Endodermal cell (in vitro differentiated cells): ENCODE measurements around the gene ERMAP. TPM values are rescaled to one million over a fixed set of nuclear protein-coding genes. Genes with fewer than 3 reads are reported as not detected.
A peak's percentile ranks its signal among the peaks of the same experiment; 100 is the strongest.

Experiments
- DNase-seq: peaks from one replicate; pipeline ENCODE4 v3.0.0-alpha.2; 2017
- H3K27ac ChIP-seq: 2 replicates; pipeline ENCODE4 v1.5.1; 2013; ENCODE audit warnings: mild to moderate bottlenecking, low read depth, low read length, moderate library complexity
- H3K27me3 ChIP-seq: 2 replicates; pipeline ENCODE4 v1.6.1; 2013; ENCODE audit warnings: mild to moderate bottlenecking, low read length, moderate library complexity; ENCODE audit not compliant: insufficient read depth, control insufficient read depth, poor library complexity, severe bottlenecking
- H3K36me3 ChIP-seq: 2 replicates; pipeline ENCODE4 v1.7.0; 2013; ENCODE audit warnings: mild to moderate bottlenecking, low read length, moderate library complexity; ENCODE audit not compliant: control insufficient read depth, insufficient read depth
- H3K4me1 ChIP-seq: one replicate; pipeline ENCODE4 v1.7.0; 2013; ENCODE audit warnings: low read length; ENCODE audit not compliant: control insufficient read depth, insufficient read depth
- H3K4me3 ChIP-seq: 2 replicates; pipeline ENCODE4 v1.5.1; 2013; ENCODE audit warnings: mild to moderate bottlenecking, low read length, moderate library complexity
- H3K9ac ChIP-seq: 2 replicates; pipeline ENCODE4 v1.6.1; 2013; ENCODE audit warnings: mild to moderate bottlenecking, low read length, moderate library complexity; ENCODE audit not compliant: poor library complexity, severe bottlenecking; ENCODE audit errors: extremely low read depth
- H3K9me3 ChIP-seq: 2 replicates; pipeline ENCODE4 v1.6.1; 2013; ENCODE audit warnings: mild to moderate bottlenecking, low read length, moderate library complexity; ENCODE audit not compliant: control insufficient read depth
- H3K27ac Mint-ChIP-seq: 2 replicates; pipeline ENCODE4 v1.8.0; 2020; ENCODE audit warnings: mixed read lengths
- H3K27me3 Mint-ChIP-seq: 2 replicates; pipeline ENCODE4 v1.8.0; 2021; ENCODE audit warnings: mild to moderate bottlenecking, mixed read lengths; ENCODE audit not compliant: insufficient read depth
- H3K36me3 Mint-ChIP-seq: 2 replicates; pipeline ENCODE4 v1.8.0; 2020; ENCODE audit warnings: low read depth, mixed read lengths
- H3K4me1 Mint-ChIP-seq: 2 replicates; pipeline ENCODE4 v1.8.0; 2020; ENCODE audit warnings: mixed read lengths
- H3K4me3 Mint-ChIP-seq: 2 replicates; pipeline ENCODE4 v1.8.0; 2020; ENCODE audit warnings: mild to moderate bottlenecking, moderate library complexity, mixed read lengths
- H3K9me3 Mint-ChIP-seq: 2 replicates; pipeline ENCODE4 v1.8.0; 2020; ENCODE audit warnings: mild to moderate bottlenecking, mixed read lengths
- WGBS, 2 experiments: methylation state at CpG; one replicate each; pipeline versions ENCODE4 v1.1.5 to v1.1.7; 2013; ENCODE audit warnings: missing lambda C conversion rate in 2 of 2, mixed read lengths in 1 of 2; ENCODE audit not compliant: insufficient coverage in 1 of 2, insufficient read length in 1 of 2; 5-methylcytosine and 5-hydroxymethylcytosine counted together
- total RNA-seq, 2 donors: library from RNA; stranded (reverse); fragmentation: NEBNext Ultra II Directional in 1 of 2; extraction: Animal tissue kit (Norgen Biotek cat#: 25700) in 1 of 2; gene quantifications; 2 replicates in 1 of 2; 3 replicates in 1 of 2; pipeline ENCODE4 v1.2.1, GENCODE V29; 2021
- TF ChIP-seq, protein P1 (sequence below): fragments of 200-600 bp; sonication (generic); conservative IDR thresholded peaks from 2 replicates; pipeline ENCODE4 v1.5.0; 2021; ENCODE audit warnings: antibody characterized with exemption, mild to moderate bottlenecking

Gene ERMAP
- total RNA-seq, 2 donors from 2014 or later, result 5.1 to 5.7 TPM

GRCh38 chr1:42820813-42821212, 3.9 kb downstream of the ERMAP start:
- H3K27me3 ChIP-seq, result no peaks in the 10 kb centered on the region
- Mint-ChIP-seq H3K36me3 (peaks cover 3% of the 10 kb centered on the region), H3K4me3 (no peak overlapping the region), H3K27me3 (no peaks in the 10 kb centered on the region), H3K27ac (peak overlapping the region; percentile 12), H3K4me1 (peaks cover 24% of the 10 kb centered on the region), H3K9me3 (no peaks in the 10 kb centered on the region)
- TF ChIP-seq, protein P1, sequence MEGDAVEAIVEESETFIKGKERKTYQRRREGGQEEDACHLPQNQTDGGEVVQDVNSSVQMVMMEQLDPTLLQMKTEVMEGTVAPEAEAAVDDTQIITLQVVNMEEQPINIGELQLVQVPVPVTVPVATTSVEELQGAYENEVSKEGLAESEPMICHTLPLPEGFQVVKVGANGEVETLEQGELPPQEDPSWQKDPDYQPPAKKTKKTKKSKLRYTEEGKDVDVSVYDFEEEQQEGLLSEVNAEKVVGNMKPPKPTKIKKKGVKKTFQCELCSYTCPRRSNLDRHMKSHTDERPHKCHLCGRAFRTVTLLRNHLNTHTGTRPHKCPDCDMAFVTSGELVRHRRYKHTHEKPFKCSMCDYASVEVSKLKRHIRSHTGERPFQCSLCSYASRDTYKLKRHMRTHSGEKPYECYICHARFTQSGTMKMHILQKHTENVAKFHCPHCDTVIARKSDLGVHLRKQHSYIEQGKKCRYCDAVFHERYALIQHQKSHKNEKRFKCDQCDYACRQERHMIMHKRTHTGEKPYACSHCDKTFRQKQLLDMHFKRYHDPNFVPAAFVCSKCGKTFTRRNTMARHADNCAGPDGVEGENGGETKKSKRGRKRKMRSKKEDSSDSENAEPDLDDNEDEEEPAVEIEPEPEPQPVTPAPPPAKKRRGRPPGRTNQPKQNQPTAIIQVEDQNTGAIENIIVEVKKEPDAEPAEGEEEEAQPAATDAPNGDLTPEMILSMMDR, result no peak
- peak; percentile 52 for DNase-seq
- WGBS, 2 experiments, result 57 to 75% methylated on average over 1 of the region's 1 CpG
- peaks cover 2% of the 10 kb centered on the region for H3K4me1 ChIP-seq
- no peak overlapping the region for H3K9ac ChIP-seq
- no peak overlapping the region for H3K4me3 ChIP-seq
- no peak overlapping the region for H3K27ac ChIP-seq
- no peaks in the 10 kb centered on the region for H3K9me3 ChIP-seq
- H3K36me3 ChIP-seq, result no peaks in the 10 kb centered on the region

GRCh38 chr1:42821690-42822089, 4.8 kb downstream of the ERMAP start:
- H3K9ac ChIP-seq, result no peak overlapping the region
- DNase-seq, result no peak
- Mint-ChIP-seq H3K36me3 (no peaks in the 10 kb centered on the region), H3K27me3 (no peaks in the 10 kb centered on the region), H3K9me3 (no peaks in the 10 kb centered on the region), H3K4me3 (no peak overlapping the region), H3K4me1 (peaks cover 21% of the 10 kb centered on the region), H3K27ac (no peak overlapping the region)
- WGBS, 2 experiments, result 96% methylated on average over 2 of the region's 2 CpGs; no CpG with 5 or more reads in 1 of the 2 experiments
- H3K36me3 ChIP-seq, result no peaks in the 10 kb centered on the region
- H3K27ac ChIP-seq, result no peak overlapping the region
- H3K9me3 ChIP-seq, result no peaks in the 10 kb centered on the region
- TF ChIP-seq, protein P1, result no peak
- H3K4me1 ChIP-seq, result peaks cover 3% of the 10 kb centered on the region
- H3K27me3 ChIP-seq, result no peaks in the 10 kb centered on the region
- H3K4me3 ChIP-seq, result no peak overlapping the region

- no peaks in the 10 kb centered on the region for H3K9me3 ChIP-seq
- Mint-ChIP-seq H3K4me1 (peaks cover 21% of the 10 kb centered on the region), H3K9me3 (no peaks in the 10 kb centered on the region), H3K36me3 (no peaks in the 10 kb centered on the region), H3K27ac (no peak overlapping the region), H3K4me3 (no peak overlapping the region), H3K27me3 (no peaks in the 10 kb centered on the region)
- no peak overlapping the region for H3K9ac ChIP-seq
- 100% methylated on average over 2 of the region's 2 CpGs; no CpG with 5 or more reads in 1 of the 2 experiments for WGBS, 2 experiments
- TF ChIP-seq, protein P1, result no peak
- no peaks in the 10 kb centered on the region for H3K27me3 ChIP-seq
- H3K36me3 ChIP-seq, result no peaks in the 10 kb centered on the region
- H3K4me3 ChIP-seq, result no peak overlapping the region
- DNase-seq, result no peak
- H3K27ac ChIP-seq, result no peak overlapping the region
- H3K4me1 ChIP-seq, result peaks cover 3% of the 10 kb centered on the region
Measured at GRCh38 chr1:42822800-42823392, 6.0 kb downstream of the ERMAP start.
